Measurements from ENCODE around the gene KIAA0825.

DNA sequence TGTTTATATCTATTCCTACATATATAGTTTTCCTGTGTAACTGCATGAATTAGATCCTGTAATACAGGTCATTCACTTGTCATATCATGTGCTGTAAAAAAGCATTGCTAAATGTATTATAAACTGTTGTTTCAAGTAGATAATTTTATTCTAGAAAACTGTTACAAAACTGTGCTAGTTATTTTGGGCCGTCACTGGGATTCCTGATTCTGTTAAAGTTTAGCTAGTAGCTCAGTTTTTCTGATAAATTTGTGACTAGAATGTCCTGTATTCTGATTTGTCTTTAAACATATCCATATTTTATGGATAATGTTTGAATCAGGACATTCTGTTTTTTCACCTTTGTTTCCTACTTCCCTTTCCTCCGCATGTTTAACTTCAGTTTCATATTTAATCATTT, 5.5 kb upstream of the KIAA0825 start:
- TF ChIP-seq GATA2 (IDR thresholded peaks at IDR 0.05; ENCODE audit: low read depth, low read length) (no peak), GATA3 (IDR thresholded peaks at IDR 0.05; ENCODE audit: low read depth, low read length) (no peak)
